SK-N-SH (cell line): ENCODE data around the gene LENEP. TPM values are rescaled to one million over a fixed set of nuclear protein-coding genes. Genes with fewer than 3 reads are reported as not detected.
A peak's percentile ranks its signal among the peaks of the same experiment; 100 is the strongest.

Experiments
- CTCF ChIA-PET: fragments of 300-600, 350-600 bp; formaldehyde crosslinking; extraction: SDS; loops from one replicate; lab custom pipeline; 2021; lab: Yijun Ruan, JAX
- POLR2A ChIA-PET: fragments of 350-600 bp; sonication (Branson Sonifier 250); formaldehyde crosslinking; extraction: SDS; loops from one replicate; lab custom pipeline; 2020; ENCODE audit warnings: antibody characterized with exemption, inconsistent platforms; lab: Yijun Ruan, JAX
- DNase-seq: peaks from one replicate; pipeline ENCODE4 v3.0.0; 2012
- H2AFZ ChIP-seq: fragments of 200-600 bp; sonication (generic); 2 replicates; pipeline ENCODE4 v1.8.1; 2016; ENCODE audit warnings: antibody characterized with exemption, mild to moderate bottlenecking, low read depth
- H3F3A ChIP-seq: fragments of 200-600 bp; sonication (generic); replicated peaks from 2 replicates; pipeline ENCODE3; 2016; ENCODE audit warnings: antibody characterized with exemption, mild to moderate bottlenecking; ENCODE audit not compliant: insufficient read depth
- H3K27ac ChIP-seq, 2 experiments: fragments of 200-500 bp in 1 of 2; fragments of 200-600 bp in 1 of 2; sonication (Bioruptor generic) in 1 of 2; sonication (generic), shearing (Covaris generic) in 1 of 2; 2 replicates each; pipeline versions ENCODE4 v1.5.1 to v1.6.1; 2014 to 2016; ENCODE audit warnings: low read depth in 2 of 2, inconsistent platforms in 1 of 2, low read length in 1 of 2, mild to moderate bottlenecking in 1 of 2, mixed read lengths in 1 of 2
- H3K27me3 ChIP-seq: fragments of 200-600 bp; sonication (generic), shearing (Covaris generic); 2 replicates; pipeline ENCODE4 v1.6.1; 2016; ENCODE audit warnings: mixed run types; ENCODE audit not compliant: insufficient read depth
- H3K36me3 ChIP-seq, 2 experiments: fragments of 200-500 bp in 1 of 2; fragments of 200-600 bp in 1 of 2; sonication (Bioruptor generic) in 1 of 2; sonication (generic) in 1 of 2; replicated peaks in 1 of 2; 2 replicates each; pipeline versions ENCODE3 to v1.5.1; 2014 to 2016; ENCODE audit warnings: low read length in 1 of 2, mild to moderate bottlenecking in 1 of 2; ENCODE audit not compliant: insufficient read depth in 2 of 2, control insufficient read depth in 1 of 2
- H3K4me1 ChIP-seq, 2 experiments: fragments of 200-500 bp in 1 of 2; fragments of 200-600 bp in 1 of 2; sonication (Bioruptor generic) in 1 of 2; sonication (generic), shearing (Covaris generic) in 1 of 2; 2 replicates each; pipeline versions ENCODE4 v1.5.1 to v1.6.1; 2014 to 2016; ENCODE audit warnings: low read depth in 1 of 2, low read length in 1 of 2, mixed run types in 1 of 2; ENCODE audit not compliant: insufficient read depth in 2 of 2, control insufficient read depth in 1 of 2
- H3K4me2 ChIP-seq: fragments of 200-600 bp; sonication (generic), shearing (Covaris generic); 2 replicates; pipeline ENCODE4 v1.6.1; 2017; ENCODE audit warnings: mixed run types
- H3K4me3 ChIP-seq, 2 experiments: fragments of 200-500 bp in 1 of 2; fragments of 200-600 bp in 1 of 2; sonication (Bioruptor generic) in 1 of 2; sonication (generic), shearing (Covaris generic) in 1 of 2; 2 replicates each; pipeline versions ENCODE4 v1.5.1 to v1.8.1; 2014 to 2016; ENCODE audit warnings: low read depth in 2 of 2, inconsistent platforms in 1 of 2, low read length in 1 of 2, mild to moderate bottlenecking in 1 of 2, mixed read lengths in 1 of 2, moderate library complexity in 1 of 2
- H3K79me2 ChIP-seq: fragments of 200-600 bp; sonication (generic); 2 replicates; pipeline ENCODE4 v1.8.1; 2017; ENCODE audit warnings: mild to moderate bottlenecking; ENCODE audit not compliant: insufficient read depth
- H3K9ac ChIP-seq: fragments of 200-600 bp; sonication (generic); 2 replicates; pipeline ENCODE4 v1.6.1; 2017; ENCODE audit warnings: mixed run types
- H3K9me2 ChIP-seq: fragments of 200-600 bp; sonication (generic); 2 replicates; pipeline ENCODE4 v1.6.1; 2017; ENCODE audit warnings: mixed run types
- H3K9me3 ChIP-seq: fragments of 200-600 bp; sonication (generic); 2 replicates; pipeline ENCODE4 v1.6.1; 2017; ENCODE audit warnings: mixed run types, mild to moderate bottlenecking, moderate library complexity
- H4K20me1 ChIP-seq: fragments of 200-600 bp; sonication (generic); 2 replicates; pipeline ENCODE4 v1.6.1; 2017; ENCODE audit warnings: mild to moderate bottlenecking, mixed run types; ENCODE audit not compliant: insufficient read depth
- CHD2 ChIP-seq: fragments of 150-350 bp; IDR thresholded peaks from 2 replicates; pipeline ENCODE4 v1.6.1; 2018; ENCODE audit warnings: low read length; ENCODE audit not compliant: partially characterized antibody
- ELF1 ChIP-seq: IDR thresholded peaks from 2 replicates; pipeline ENCODE4 v1.4.0; 2012
- EP300 ChIP-seq, 2 experiments: IDR thresholded peaks; 2 replicates each; pipeline versions ENCODE4 v1.4.0 to v1.6.1; 2012; ENCODE audit warnings: borderline replicate concordance in 1 of 2, low read depth in 1 of 2, low read length in 1 of 2
- EZH2phosphoT487 ChIP-seq: fragments of 200-600 bp; sonication (generic); IDR thresholded peaks from 2 replicates; pipeline ENCODE4 v1.6.1; 2017; ENCODE audit warnings: low read depth, mixed run types, mild to moderate bottlenecking, antibody characterized with exemption, moderate library complexity, borderline replicate concordance
- FOSL2 ChIP-seq: IDR thresholded peaks from 2 replicates; pipeline ENCODE4 v1.4.0; 2012; ENCODE audit warnings: low read depth, mild to moderate bottlenecking, moderate library complexity, borderline replicate concordance
- FOXM1 ChIP-seq: IDR thresholded peaks from 2 replicates; pipeline ENCODE4 v1.4.0; 2012; ENCODE audit warnings: low read depth, mild to moderate bottlenecking
- GABPA ChIP-seq: IDR thresholded peaks from 2 replicates; pipeline ENCODE4 v1.4.0; 2012; ENCODE audit warnings: low read depth, mild to moderate bottlenecking
- JUND ChIP-seq: IDR thresholded peaks from 2 replicates; pipeline ENCODE4 v1.4.0; 2012
- MEF2A ChIP-seq: IDR thresholded peaks from 2 replicates; pipeline ENCODE4 v1.4.0; 2012; ENCODE audit warnings: low read depth, borderline replicate concordance
- NRF1 ChIP-seq: IDR thresholded peaks from 2 replicates; pipeline ENCODE4 v1.6.1; 2012; ENCODE audit warnings: low read depth, mild to moderate bottlenecking, low read length
- POLR2AphosphoS5 ChIP-seq: IDR thresholded peaks from 2 replicates; pipeline ENCODE4 v1.6.1; 2012; ENCODE audit warnings: low read depth, low read length
- RAD21 ChIP-seq: IDR thresholded peaks from 2 replicates; pipeline ENCODE4 v1.6.1; 2012; ENCODE audit warnings: mild to moderate bottlenecking, low read length
- SMC3 ChIP-seq: IDR thresholded peaks from 2 replicates; pipeline ENCODE4 v1.6.1; 2012; ENCODE audit warnings: low read depth, low read length, improper control_type of control experiment
- TAF1 ChIP-seq: IDR thresholded peaks from 2 replicates; pipeline ENCODE4 v1.6.1; 2012; ENCODE audit warnings: low read depth, mild to moderate bottlenecking, low read length, moderate library complexity, borderline replicate concordance
- TCF12 ChIP-seq: IDR thresholded peaks from 2 replicates; pipeline ENCODE4 v1.4.0; 2012
- TEAD4 ChIP-seq: IDR thresholded peaks from 2 replicates; pipeline ENCODE4 v1.4.0; 2012; ENCODE audit warnings: mild to moderate bottlenecking, borderline replicate concordance; ENCODE audit not compliant: insufficient read depth
- USF2 ChIP-seq: fragments of 150-350 bp; IDR thresholded peaks from 2 replicates; pipeline ENCODE4 v1.6.1; 2017; ENCODE audit warnings: antibody characterized with exemption, low read length, low read depth, borderline replicate concordance
- YY1 ChIP-seq: IDR thresholded peaks from 2 replicates; pipeline ENCODE4 v1.4.0; 2012; ENCODE audit warnings: low read depth, mild to moderate bottlenecking
- WGBS: methylation state at CpG from one replicate; pipeline ENCODE4 v1.1.6; 2017; ENCODE audit warnings: low lambda C conversion rate; 5-methylcytosine and 5-hydroxymethylcytosine counted together
- polyA plus RNA-seq, 3 experiments: library from polyadenylated mRNA; depleted of rRNA; stranded (reverse); fragments of >200 nt; gene quantifications; 2 replicates each; pipeline ENCODE4 v1.2.3, GENCODE V29; 2012
- TF ChIP-seq, protein P1 (sequence below): fragments of 150-350 bp; IDR thresholded peaks from 2 replicates; pipeline ENCODE4 v1.6.1; 2016; ENCODE audit warnings: mild to moderate bottlenecking, low read depth, low read length
- TF ChIP-seq, protein P2 (sequence below): IDR thresholded peaks from 2 replicates; pipeline ENCODE4 v1.4.0; 2012; ENCODE audit warnings: low read depth, borderline replicate concordance
- TF ChIP-seq, protein P3 (sequence below): fragments of 200-600 bp; sonication (generic); IDR thresholded peaks from 2 replicates; pipeline ENCODE4 v1.6.1; 2017; ENCODE audit warnings: antibody characterized with exemption, mild to moderate bottlenecking, moderate library complexity

Gene LENEP
- polyA plus RNA-seq, 1 of the 3 experiments (the other 2 are of a cell fraction), result not detected

- H3K79me2 ChIP-seq, result peaks cover 74% of the 10 kb centered on the region
- TF ChIP-seq EP300 (IDR thresholded peaks at IDR 0.05; ENCODE audit: borderline replicate concordance in 1 of 2, low read depth in 1 of 2, low read length in 1 of 2) (no peak), JUND (no peak), POLR2AphosphoS5 (no peak)
- TF ChIP-seq, all 33 proteins: peak for 0
- Histone ChIP-seq H4K20me1 (peaks cover 27% of the 10 kb centered on the region), H3K9me3 (no peaks in the 10 kb centered on the region), H3K4me3 (no peak overlapping the region), H3K27me3 (no peaks in the 10 kb centered on the region), H3K9ac (no peak overlapping the region), H3K4me2 (0 out of 2 replicates have a peak overlapping the region, but pooled peaks have one; percentile 29), H3K27ac (peak overlapping the region in 1 of 2 experiments; percentile 13; a peak in 1 of 4 replicates), H3K4me1 (peaks cover 9 to 54% of the 10 kb centered on the region in 2 experiments), H3F3A (peaks cover 28% of the 10 kb centered on the region), H3K36me3 (peaks cover 36 to 50% of the 10 kb centered on the region in 2 experiments), H3K9me2 (no peaks in the 10 kb centered on the region), H2AFZ (no peak overlapping the region)
- WGBS, result 88% methylated on average over 3 of the region's 7 CpGs
- ChIA-PET CTCF (interaction anchor here (0.8 to 37.5 kb wide), 5 partner anchors 10 to 95 kb away, joined by 3 to 640 read pairs (median 5); partner anchors contain the start of genes LENEP and ZBTB7B), POLR2A (interaction anchor here (1.4 kb wide), 1 partner anchor 26 kb away, joined by 3 read pairs; no protein-coding TSS in a partner anchor)
- DNase-seq, result no peak
These were observed 27.3 kb upstream of the LENEP start for GRCh38 chr1:154966111-154966510.

GRCh38 chr1:154967331-154967950 lies 25.9 kb upstream of the LENEP start:
- Histone ChIP-seq H3K79me2 (peaks cover 79% of the 10 kb centered on the region), H3K4me3 (peak overlapping the region in 1 of 2 experiments; percentile 2; a peak in 2 of 4 replicates), H3F3A (peaks cover 39% of the 10 kb centered on the region), H3K9me2 (no peaks in the 10 kb centered on the region), H3K4me1 (peaks cover 21 to 65% of the 10 kb centered on the region in 2 experiments), H3K9ac (peak overlapping the region; percentile 11; the same call in 1 of the 2 replicates), H3K27me3 (no peaks in the 10 kb centered on the region), H3K9me3 (no peaks in the 10 kb centered on the region), H3K36me3 (peaks cover 36 to 49% of the 10 kb centered on the region in 2 experiments), H3K27ac (peak overlapping the region; percentile 13 to 97; a peak in 3 of 4 replicates), H2AFZ (no peak overlapping the region)
- no peak for DNase-seq
- POLR2A ChIA-PET, result no interaction called here
- CTCF ChIA-PET, result interaction anchor here (0.7 to 37.5 kb wide), 4 partner anchors 31 to 200 kb away, joined by 3 to 640 read pairs (median 7); partner anchors contain the start of genes LENEP and ZBTB7B
- TF ChIP-seq, protein P1, sequence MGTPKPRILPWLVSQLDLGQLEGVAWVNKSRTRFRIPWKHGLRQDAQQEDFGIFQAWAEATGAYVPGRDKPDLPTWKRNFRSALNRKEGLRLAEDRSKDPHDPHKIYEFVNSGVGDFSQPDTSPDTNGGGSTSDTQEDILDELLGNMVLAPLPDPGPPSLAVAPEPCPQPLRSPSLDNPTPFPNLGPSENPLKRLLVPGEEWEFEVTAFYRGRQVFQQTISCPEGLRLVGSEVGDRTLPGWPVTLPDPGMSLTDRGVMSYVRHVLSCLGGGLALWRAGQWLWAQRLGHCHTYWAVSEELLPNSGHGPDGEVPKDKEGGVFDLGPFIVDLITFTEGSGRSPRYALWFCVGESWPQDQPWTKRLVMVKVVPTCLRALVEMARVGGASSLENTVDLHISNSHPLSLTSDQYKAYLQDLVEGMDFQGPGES, result no peak
- TF ChIP-seq, protein P2, sequence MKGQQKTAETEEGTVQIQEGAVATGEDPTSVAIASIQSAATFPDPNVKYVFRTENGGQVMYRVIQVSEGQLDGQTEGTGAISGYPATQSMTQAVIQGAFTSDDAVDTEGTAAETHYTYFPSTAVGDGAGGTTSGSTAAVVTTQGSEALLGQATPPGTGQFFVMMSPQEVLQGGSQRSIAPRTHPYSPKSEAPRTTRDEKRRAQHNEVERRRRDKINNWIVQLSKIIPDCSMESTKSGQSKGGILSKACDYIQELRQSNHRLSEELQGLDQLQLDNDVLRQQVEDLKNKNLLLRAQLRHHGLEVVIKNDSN, result no peak
- no peak for TF ChIP-seq JUND
- no peak for TF ChIP-seq RAD21
- TF ChIP-seq MEF2A, result no peak
- TF ChIP-seq ELF1, result no peak
- TF ChIP-seq GABPA, result no peak
- no peak for TF ChIP-seq SMC3
- no peak for TF ChIP-seq TAF1
- no peak for TF ChIP-seq CHD2
- TF ChIP-seq, protein P3, sequence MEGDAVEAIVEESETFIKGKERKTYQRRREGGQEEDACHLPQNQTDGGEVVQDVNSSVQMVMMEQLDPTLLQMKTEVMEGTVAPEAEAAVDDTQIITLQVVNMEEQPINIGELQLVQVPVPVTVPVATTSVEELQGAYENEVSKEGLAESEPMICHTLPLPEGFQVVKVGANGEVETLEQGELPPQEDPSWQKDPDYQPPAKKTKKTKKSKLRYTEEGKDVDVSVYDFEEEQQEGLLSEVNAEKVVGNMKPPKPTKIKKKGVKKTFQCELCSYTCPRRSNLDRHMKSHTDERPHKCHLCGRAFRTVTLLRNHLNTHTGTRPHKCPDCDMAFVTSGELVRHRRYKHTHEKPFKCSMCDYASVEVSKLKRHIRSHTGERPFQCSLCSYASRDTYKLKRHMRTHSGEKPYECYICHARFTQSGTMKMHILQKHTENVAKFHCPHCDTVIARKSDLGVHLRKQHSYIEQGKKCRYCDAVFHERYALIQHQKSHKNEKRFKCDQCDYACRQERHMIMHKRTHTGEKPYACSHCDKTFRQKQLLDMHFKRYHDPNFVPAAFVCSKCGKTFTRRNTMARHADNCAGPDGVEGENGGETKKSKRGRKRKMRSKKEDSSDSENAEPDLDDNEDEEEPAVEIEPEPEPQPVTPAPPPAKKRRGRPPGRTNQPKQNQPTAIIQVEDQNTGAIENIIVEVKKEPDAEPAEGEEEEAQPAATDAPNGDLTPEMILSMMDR, result no peak
- TF ChIP-seq TEAD4, result no peak
- TF ChIP-seq FOXM1, result no peak
- TF ChIP-seq YY1, result no peak
- no peak for TF ChIP-seq EZH2phosphoT487
- no peak for TF ChIP-seq NRF1
- TF ChIP-seq FOSL2, result no peak
- TF ChIP-seq USF2, result no peak
- TF ChIP-seq TCF12, result no peak
- TF ChIP-seq POLR2AphosphoS5, result no peak
- TF ChIP-seq, all 33 proteins: peak for 0
- Histone ChIP-seq H4K20me1 (peaks cover 27% of the 10 kb centered on the region), H3K4me2 (peak overlapping the region; percentile 98)
- 81% methylated on average over 2 of the region's 5 CpGs for WGBS
